Measurements from ENCODE around the gene NOXO1. TPM values are rescaled to one million over a fixed set of nuclear protein-coding genes. Genes with fewer than 3 reads are reported as not detected.

NOXO1 gene
- 0.06 TPM for total RNA-seq (2013)
- polyA plus RNA-seq (under 1 TPM in 1 of 3 donors, not detected in 2; 0.09 TPM), polyA minus RNA-seq (not detected in 2 replicates), total RNA-seq (0 to 0.15 (median 0) reads per million in 11 experiments)

GRCh38 chr16:1981398-1981836 lies at the start of gene NOXO1:
NOXO1 (minus strand) TSS chr16:1981469; CDS start chr16:1981179, 290 bp downstream.
- H3K36me3 ChIP-seq (replicated peaks in 1 of 2; ENCODE audit: control insufficient read depth in 1 of 2, insufficient read depth in 2 of 2, low read length in 2 of 2) = peaks cover 31 to 35% of the 10 kb centered on the region in 2 donors
- Mint-ChIP-seq H3K4me1 (peaks cover 18% of the 10 kb centered on the region), H3K9me3 (peaks cover 0 to 12% (median 5%) of the 10 kb centered on the region in 7 donors), H3K4me3 (peak within 1 kb of the TSS in 1 of 2 donors; percentile 89), H3K27ac (peak within 1 kb of the TSS in 2 of 7 donors; percentile 59 to 81), H3K27me3 (ENCODE audit: low read depth in 3 of 3) (peaks cover 46 to 63% (median 49%) of the 10 kb centered on the region in 3 donors), H3K36me3 (peaks cover 34 to 42% of the 10 kb centered on the region in 2 donors)
- no peak within 1 kb of the TSS for H3K4me3 ChIP-seq (replicated peaks in 1 of 3; ENCODE audit: low read depth in 2 of 3, low read length in 3 of 3)
- H3K27me3 ChIP-seq (ENCODE audit: control insufficient read depth in 2 of 2, insufficient read depth in 2 of 2, low read length in 2 of 2) = peaks cover 30 to 48% of the 10 kb centered on the region in 2 donors
- no peak for TF ChIP-seq CTCF (IDR thresholded peaks at IDR 0.05)
- H4K20me1 ChIP-seq (ENCODE audit: insufficient read depth, low read length) = peaks cover 8% of the 10 kb centered on the region
- H3K4me1 ChIP-seq (ENCODE audit: control insufficient read depth in 1 of 2, insufficient read depth in 2 of 2, low read length in 2 of 2) = peaks cover 20 to 28% of the 10 kb centered on the region in 2 donors
- H2AFZ ChIP-seq (ENCODE audit: insufficient read depth, low read depth, low read length, poor library complexity, severe bottlenecking) = no peak within 1 kb of the TSS
- no peak within 1 kb of the TSS for H3K9ac ChIP-seq (ENCODE audit: insufficient read depth, low read length, poor library complexity, severe bottlenecking)
- H3K79me2 ChIP-seq (ENCODE audit: insufficient read depth, low read length) = no peaks in the 10 kb centered on the region
- no peak within 1 kb of the TSS for H3K27ac ChIP-seq (ENCODE audit: low read depth in 1 of 2, low read length in 2 of 2)
- intact Hi-C loops (cut with micrococcal nuclease) = no loop called here
- 41% methylated on average over 3 of the region's 6 CpGs for WGBS (ENCODE audit: insufficient coverage)
- DNase-seq = no peak
- no peak within 1 kb of the TSS for H3K4me2 ChIP-seq (replicated peaks; ENCODE audit: extremely low read depth, low read length, poor library complexity, severe bottlenecking)
- peaks cover 0 to 17% of the 10 kb centered on the region in 2 donors for H3K9me3 ChIP-seq (replicated peaks in 1 of 2; ENCODE audit: control insufficient read depth in 1 of 2, insufficient read depth in 1 of 2, low read length in 2 of 2)

GRCh38 chr16:2030036-2030435 lies 48.8 kb upstream of the NOXO1 start:
- 100% methylated on average over 7 of the region's 11 CpGs for WGBS (ENCODE audit: insufficient coverage)
- H3K27ac Mint-ChIP-seq = no peak overlapping the region
- Histone ChIP-seq H3K9ac (ENCODE audit: insufficient read depth, low read length, poor library complexity, severe bottlenecking) (no peak overlapping the region), H3K4me1 (ENCODE audit: control insufficient read depth in 1 of 2, insufficient read depth in 2 of 2, low read length in 2 of 2) (peaks cover 20 to 27% of the 10 kb centered on the region in 2 donors), H3K4me2 (replicated peaks; ENCODE audit: extremely low read depth, low read length, poor library complexity, severe bottlenecking) (no peak overlapping the region), H3K27me3 (ENCODE audit: control insufficient read depth in 2 of 2, insufficient read depth in 2 of 2, low read length in 2 of 2) (peaks cover 11 to 39% of the 10 kb centered on the region in 2 donors), H3K27ac (ENCODE audit: low read depth in 1 of 2, low read length in 2 of 2) (no peak overlapping the region), H4K20me1 (ENCODE audit: insufficient read depth, low read length) (no peaks in the 10 kb centered on the region), H2AFZ (ENCODE audit: insufficient read depth, low read depth, low read length, poor library complexity, severe bottlenecking) (no peak overlapping the region), H3K4me3 (replicated peaks in 1 of 3; ENCODE audit: low read depth in 2 of 3, low read length in 3 of 3) (no peak overlapping the region), H3K9me3 (replicated peaks in 1 of 2; ENCODE audit: control insufficient read depth in 1 of 2, insufficient read depth in 1 of 2, low read length in 2 of 2) (peaks cover 0 to 9% of the 10 kb centered on the region in 2 donors), H3K79me2 (ENCODE audit: insufficient read depth, low read length) (no peaks in the 10 kb centered on the region), H3K36me3 (replicated peaks in 1 of 2; ENCODE audit: control insufficient read depth in 1 of 2, insufficient read depth in 2 of 2, low read length in 2 of 2) (no peaks in the 10 kb centered on the region)
- peaks cover 3% of the 10 kb centered on the region in 2 donors for H3K36me3 Mint-ChIP-seq
- peaks cover 17% of the 10 kb centered on the region for H3K4me1 Mint-ChIP-seq
- TF ChIP-seq CTCF (IDR thresholded peaks at IDR 0.05) = no peak
- H3K4me3 Mint-ChIP-seq = no peak overlapping the region
- no peak for DNase-seq
- H3K9me3 Mint-ChIP-seq = peaks cover 0 to 7% (median 2%) of the 10 kb centered on the region in 7 donors
- intact Hi-C loops (cut with micrococcal nuclease) = no loop called here
- peaks cover 29 to 67% (median 43%) of the 10 kb centered on the region in 3 donors for H3K27me3 Mint-ChIP-seq (ENCODE audit: low read depth in 3 of 3)
